Cerebellar nuclear complex (tissue), 1 donor: ENCODE data around the gene EIF3A.
A peak's percentile ranks its signal among the peaks of the same experiment; 100 is the strongest.
"Not testable (repeated sequence)": the region's sequence is repeated elsewhere in the genome, so short reads cannot be mapped to it uniquely, and the experiment has no call there.

Source experiments
- DNase-seq, 2 experiments: peaks; one replicate each; lab custom pipeline; 2025; lab: John Stamatoyannopoulos, UW

The EIF3A gene

GRCh38 chr10:119080521-119081259 lies at the start of gene EIF3A:
EIF3A (minus strand) TSS chr10:119080817; CDS start chr10:119080676, 141 bp downstream.
- peak in 1 of 2 experiments; percentile 88 for DNase-seq

- no peak for DNase-seq
These were observed 49.1 kb upstream of the EIF3A start for GRCh38 chr10:119129721-119130120.

GRCh38 chr10:119125942-119126341 lies 45.3 kb upstream of the EIF3A start:
- no peak for DNase-seq

GRCh38 chr10:119120875-119121274 lies 40.3 kb upstream of the EIF3A start:
- DNase-seq, result no peak

DNA sequence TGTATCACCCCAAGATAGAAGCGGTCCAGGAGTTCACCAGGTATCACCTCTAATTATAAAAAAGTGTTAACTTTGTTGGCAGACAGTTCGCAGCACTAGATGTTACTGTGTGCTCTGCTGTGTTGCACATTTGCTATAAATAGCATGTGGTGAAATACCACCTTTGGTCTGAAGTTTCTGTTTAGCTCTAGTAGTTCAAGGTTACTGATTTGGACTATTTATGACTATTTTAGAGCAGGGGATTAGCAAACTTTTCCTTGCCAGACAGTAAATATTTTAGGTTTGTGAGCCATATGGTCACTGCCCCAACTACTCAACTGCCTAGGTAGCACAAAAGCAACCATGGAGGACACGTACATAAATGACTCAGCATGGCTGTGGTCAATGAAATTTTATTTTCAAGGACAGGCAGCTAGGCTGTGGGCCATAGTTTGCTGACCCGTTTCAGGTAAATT lies 39.8 kb upstream of the EIF3A start:
- no peak for DNase-seq

- DNase-seq, result no peak
These were observed 38.8 kb upstream of the EIF3A start for GRCh38 chr10:119119400-119119799.

GRCh38 chr10:119118231-119118630 lies 37.6 kb upstream of the EIF3A start:
- DNase-seq, result no peak

DNA sequence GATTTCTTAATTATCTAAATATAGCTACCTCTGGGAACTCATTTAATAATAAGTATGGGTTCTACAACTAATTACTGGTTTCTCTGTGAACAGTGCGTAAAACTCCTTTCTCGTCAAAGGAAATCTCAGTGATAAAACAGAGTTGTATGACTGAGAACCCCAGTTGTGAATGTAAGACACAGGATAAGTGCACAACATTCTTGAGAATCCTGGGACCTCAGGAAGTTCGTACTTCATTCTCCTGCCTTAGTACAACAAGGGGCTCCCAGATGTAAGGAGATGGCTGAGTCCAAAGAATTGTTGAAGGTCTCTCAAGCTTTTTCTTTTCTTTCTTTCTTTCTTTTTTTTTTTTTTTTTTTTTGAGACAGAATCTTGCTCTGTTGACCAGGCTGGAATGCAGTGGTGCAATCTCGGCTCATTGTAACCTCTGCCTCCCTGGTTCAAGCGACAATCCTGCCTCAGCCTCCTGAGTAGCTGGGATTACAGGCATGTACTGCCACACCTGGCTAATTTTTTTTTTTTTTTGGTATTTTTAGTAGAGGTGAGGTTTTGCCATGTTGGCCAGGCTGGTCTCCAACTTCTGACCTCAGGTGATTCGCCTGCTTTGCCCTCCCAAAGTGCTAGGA lies 35.8 kb upstream of the EIF3A start:
- DNase-seq, result no peak

GRCh38 chr10:119115926-119116325 lies 35.3 kb upstream of the EIF3A start:
- no peak for DNase-seq

- DNase-seq, result no peak
These were observed 33.4 kb upstream of the EIF3A start for GRCh38 chr10:119113751-119114732.

GRCh38 chr10:119112056-119112455 lies 31.4 kb upstream of the EIF3A start:
- no peak for DNase-seq

DNA sequence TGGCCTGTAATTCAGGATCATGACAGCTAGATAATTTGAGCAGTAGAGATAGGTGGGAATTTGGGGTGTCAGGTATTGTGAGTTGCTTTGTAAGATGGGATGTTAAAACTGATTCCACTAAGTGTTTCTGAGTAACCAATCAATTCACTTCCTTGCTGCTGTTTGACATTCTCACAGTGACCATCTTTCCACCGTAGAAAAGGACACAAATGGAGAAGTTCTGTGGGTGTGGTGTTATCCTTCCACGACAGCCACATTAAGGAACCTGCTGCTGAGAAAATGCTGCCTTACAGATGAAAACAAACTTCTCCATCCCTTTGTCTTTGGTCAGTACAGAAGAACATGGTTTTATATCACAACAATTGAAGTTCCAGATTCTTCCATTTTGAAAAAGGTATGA lies 27.2 kb upstream of the EIF3A start:
- not testable (repeated sequence) for DNase-seq

- DNase-seq, result not testable (repeated sequence)
These were observed 26.5 kb upstream of the EIF3A start for GRCh38 chr10:119107106-119107505.

GRCh38 chr10:119105899-119106298 lies 25.3 kb upstream of the EIF3A start:
- DNase-seq, result not testable (repeated sequence)

DNA sequence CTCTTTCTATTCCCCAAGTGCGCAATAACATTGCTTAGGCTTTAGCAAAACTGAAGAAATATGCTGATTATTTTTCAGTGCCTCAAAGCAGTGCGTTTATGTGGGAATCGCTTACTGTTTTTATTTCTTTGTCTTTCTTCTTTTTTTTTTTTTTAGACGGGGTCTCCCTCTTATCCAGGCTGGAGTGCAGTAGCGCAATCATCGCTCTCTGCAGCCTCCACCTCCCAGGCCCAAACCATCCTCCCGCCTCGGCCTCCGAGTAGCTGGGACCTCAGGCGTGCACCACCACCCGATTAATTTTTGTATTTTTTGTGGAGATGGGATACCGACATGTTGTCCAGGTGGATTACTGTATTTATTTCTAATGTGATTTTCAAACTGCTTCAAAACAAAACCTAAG lies 24.5 kb upstream of the EIF3A start:
- DNase-seq, result no peak

DNA sequence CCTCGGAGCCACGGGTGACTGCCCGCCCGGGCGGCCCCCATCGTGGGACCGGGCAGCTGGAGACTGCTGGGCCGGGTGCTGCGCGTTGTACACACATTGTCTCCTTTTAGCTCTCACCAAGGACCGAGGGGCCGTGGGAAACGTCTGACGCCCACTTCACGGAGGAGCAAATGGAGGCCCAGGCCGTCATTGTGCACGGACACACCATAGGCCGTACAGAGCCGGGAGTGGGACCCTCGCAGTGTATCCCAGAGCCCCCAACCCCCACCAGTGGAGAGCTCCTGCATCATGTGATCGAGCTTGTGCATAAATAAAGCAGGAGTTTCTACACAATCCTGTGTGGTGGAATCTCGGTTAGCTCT lies 24.0 kb upstream of the EIF3A start:
- no peak for DNase-seq

- DNase-seq, result no peak
These were observed 23.5 kb upstream of the EIF3A start, which contains the start of gene DENND10 for GRCh38 chr10:119103903-119104653. DENND10 (plus strand) TSS chr10:119104113; CDS start chr10:119104143, 30 bp downstream.

- no peak for DNase-seq
These were observed 22.8 kb upstream of the EIF3A start for GRCh38 chr10:119103241-119103902.

DNA sequence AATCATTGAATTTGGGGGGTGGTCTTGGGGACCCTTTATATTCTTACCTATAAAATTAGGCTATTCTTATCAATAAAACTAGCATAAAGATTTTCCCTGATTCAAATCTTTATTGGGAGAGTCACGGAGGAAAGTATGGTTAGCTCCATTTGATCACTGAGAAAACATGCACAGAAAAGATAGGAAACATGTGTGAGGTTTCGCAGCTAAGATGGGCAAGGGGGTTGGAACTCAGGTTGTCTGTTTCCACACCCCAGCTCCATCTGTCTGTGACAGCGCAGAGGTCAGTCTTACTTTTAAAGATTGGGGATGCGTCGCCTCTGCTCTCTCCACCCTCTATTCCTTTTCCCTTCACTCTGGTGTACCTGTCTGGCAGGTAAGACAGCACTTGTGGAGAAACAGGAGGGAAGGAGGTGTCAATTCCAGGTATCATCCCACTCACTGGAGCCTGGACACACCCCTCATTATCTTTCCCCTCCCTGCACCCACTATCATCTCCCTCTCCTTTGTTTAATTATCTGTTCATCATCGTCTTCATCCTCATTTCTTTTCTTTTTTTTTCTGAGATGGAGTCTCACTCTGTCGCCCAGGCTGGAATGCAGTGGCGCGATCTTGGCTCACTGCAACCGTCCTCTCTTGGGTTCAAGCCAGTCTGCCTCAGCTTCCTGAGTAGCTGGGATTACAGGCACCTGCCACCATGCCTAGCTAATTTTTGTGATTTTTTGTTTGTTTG lies 20.9 kb upstream of the EIF3A start:
- DNase-seq, result no peak
